ENCODE measurements around the gene LTB4R. TPM values are rescaled to one million over a fixed set of nuclear protein-coding genes. Genes with fewer than 3 reads are reported as not detected.

The LTB4R gene
- total and polyA plus RNA-seq, 9 of the 15 experiments (the other 6 are each of a cell fraction or from before 2014, with no cell fraction given) = 0.38 to 10.5 (median 2.8) TPM

DNA sequence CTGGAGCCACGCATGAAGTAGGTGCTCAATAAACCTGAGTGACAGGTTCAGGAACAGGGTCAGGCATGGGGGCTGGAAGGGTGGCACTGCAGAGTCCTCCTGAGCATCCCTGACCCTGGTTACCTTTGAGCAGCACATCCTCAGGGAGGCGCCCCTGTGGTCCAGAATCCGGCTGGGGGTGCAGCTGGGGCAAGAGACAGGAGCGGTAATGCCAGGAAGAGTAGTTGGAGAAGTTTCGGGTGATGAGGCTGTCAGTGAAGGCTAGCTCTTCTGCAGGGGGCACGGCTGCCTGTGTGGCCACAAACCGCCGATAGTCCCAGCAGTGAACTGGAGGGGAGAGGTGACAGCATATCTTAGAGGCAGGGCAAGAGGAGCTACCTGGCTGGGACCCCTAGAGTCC is 41.9 kb upstream of the LTB4R start:
- Histone ChIP-seq H3K27ac (ENCODE audit: extremely low read depth, low read depth, low read length) (no peak overlapping the region), H3K4me1 (replicated peaks in 1 of 2; ENCODE audit: control insufficient read depth in 2 of 2, insufficient read depth in 2 of 2, low read length in 2 of 2) (peaks cover 17 to 22% of the 10 kb centered on the region in 2 experiments; a peak in 4 of 5 replicates), H2AFZ (ENCODE audit: low read depth, low read length) (no peak overlapping the region), H3K27me3 (ENCODE audit: control insufficient read depth in 2 of 2, insufficient read depth in 2 of 2, low read length in 2 of 2) (no peaks in the 10 kb centered on the region), H3K36me3 (ENCODE audit: control insufficient read depth, insufficient read depth, low read length) (no peaks in the 10 kb centered on the region), H3K9me1 (ENCODE audit: control insufficient read depth, insufficient read depth, low read length) (no peaks in the 10 kb centered on the region), H3K9ac (ENCODE audit: insufficient read depth in 1 of 2, low read depth in 2 of 2, low read length in 2 of 2) (no peak overlapping the region), H3K79me2 (ENCODE audit: control insufficient read depth, insufficient read depth, low read length) (peaks cover 9% of the 10 kb centered on the region; the same call in 1 of the 3 replicates), H3K4me3 (no peak overlapping the region), H4K20me1 (replicated peaks; ENCODE audit: control insufficient read depth, insufficient read depth, low read length) (no peaks in the 10 kb centered on the region; the same call in 1 of the 2 replicates), H3K4me2 (ENCODE audit: insufficient read depth, low read length) (no peak overlapping the region), H3K9me3 (replicated peaks; ENCODE audit: control insufficient read depth, insufficient read depth, low read depth, low read length) (no peaks in the 10 kb centered on the region)
- TF ChIP-seq NR2C2 (CRISPR knock-in tag; IDR thresholded peaks at IDR 0.05) (no peak), NR2C2 (tag; IDR thresholded peaks at IDR 0.05) (no peak), OTX1 (CRISPR knock-in tag; IDR thresholded peaks at IDR 0.05) (no peak), ZNF282 (CRISPR knock-in tag; IDR thresholded peaks at IDR 0.05) (no peak), KAT7 (CRISPR knock-in tag; IDR thresholded peaks at IDR 0.05; ENCODE audit: borderline replicate concordance) (no peak), THRAP3 (IDR thresholded peaks at IDR 0.05; ENCODE audit: borderline replicate concordance) (no peak), KLF10 (CRISPR knock-in tag; IDR thresholded peaks at IDR 0.05) (no peak), DDX20 (tag; IDR thresholded peaks at IDR 0.05; ENCODE audit: low read depth) (no peak), SAP30 (IDR thresholded peaks at IDR 0.05; ENCODE audit: borderline replicate concordance, insufficient read depth, low read depth, low read length, poor library complexity, severe bottlenecking) (no peak)
- TF ChIP-seq, protein P1, sequence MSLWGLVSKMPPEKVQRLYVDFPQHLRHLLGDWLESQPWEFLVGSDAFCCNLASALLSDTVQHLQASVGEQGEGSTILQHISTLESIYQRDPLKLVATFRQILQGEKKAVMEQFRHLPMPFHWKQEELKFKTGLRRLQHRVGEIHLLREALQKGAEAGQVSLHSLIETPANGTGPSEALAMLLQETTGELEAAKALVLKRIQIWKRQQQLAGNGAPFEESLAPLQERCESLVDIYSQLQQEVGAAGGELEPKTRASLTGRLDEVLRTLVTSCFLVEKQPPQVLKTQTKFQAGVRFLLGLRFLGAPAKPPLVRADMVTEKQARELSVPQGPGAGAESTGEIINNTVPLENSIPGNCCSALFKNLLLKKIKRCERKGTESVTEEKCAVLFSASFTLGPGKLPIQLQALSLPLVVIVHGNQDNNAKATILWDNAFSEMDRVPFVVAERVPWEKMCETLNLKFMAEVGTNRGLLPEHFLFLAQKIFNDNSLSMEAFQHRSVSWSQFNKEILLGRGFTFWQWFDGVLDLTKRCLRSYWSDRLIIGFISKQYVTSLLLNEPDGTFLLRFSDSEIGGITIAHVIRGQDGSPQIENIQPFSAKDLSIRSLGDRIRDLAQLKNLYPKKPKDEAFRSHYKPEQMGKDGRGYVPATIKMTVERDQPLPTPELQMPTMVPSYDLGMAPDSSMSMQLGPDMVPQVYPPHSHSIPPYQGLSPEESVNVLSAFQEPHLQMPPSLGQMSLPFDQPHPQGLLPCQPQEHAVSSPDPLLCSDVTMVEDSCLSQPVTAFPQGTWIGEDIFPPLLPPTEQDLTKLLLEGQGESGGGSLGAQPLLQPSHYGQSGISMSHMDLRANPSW (CRISPR knock-in tag; IDR thresholded peaks at IDR 0.05) = no peak
- TF ChIP-seq, protein P2, sequence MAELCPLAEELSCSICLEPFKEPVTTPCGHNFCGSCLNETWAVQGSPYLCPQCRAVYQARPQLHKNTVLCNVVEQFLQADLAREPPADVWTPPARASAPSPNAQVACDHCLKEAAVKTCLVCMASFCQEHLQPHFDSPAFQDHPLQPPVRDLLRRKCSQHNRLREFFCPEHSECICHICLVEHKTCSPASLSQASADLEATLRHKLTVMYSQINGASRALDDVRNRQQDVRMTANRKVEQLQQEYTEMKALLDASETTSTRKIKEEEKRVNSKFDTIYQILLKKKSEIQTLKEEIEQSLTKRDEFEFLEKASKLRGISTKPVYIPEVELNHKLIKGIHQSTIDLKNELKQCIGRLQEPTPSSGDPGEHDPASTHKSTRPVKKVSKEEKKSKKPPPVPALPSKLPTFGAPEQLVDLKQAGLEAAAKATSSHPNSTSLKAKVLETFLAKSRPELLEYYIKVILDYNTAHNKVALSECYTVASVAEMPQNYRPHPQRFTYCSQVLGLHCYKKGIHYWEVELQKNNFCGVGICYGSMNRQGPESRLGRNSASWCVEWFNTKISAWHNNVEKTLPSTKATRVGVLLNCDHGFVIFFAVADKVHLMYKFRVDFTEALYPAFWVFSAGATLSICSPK (IDR thresholded peaks at IDR 0.05; ENCODE audit: borderline replicate concordance) = no peak
- TF ChIP-seq, protein P3, sequence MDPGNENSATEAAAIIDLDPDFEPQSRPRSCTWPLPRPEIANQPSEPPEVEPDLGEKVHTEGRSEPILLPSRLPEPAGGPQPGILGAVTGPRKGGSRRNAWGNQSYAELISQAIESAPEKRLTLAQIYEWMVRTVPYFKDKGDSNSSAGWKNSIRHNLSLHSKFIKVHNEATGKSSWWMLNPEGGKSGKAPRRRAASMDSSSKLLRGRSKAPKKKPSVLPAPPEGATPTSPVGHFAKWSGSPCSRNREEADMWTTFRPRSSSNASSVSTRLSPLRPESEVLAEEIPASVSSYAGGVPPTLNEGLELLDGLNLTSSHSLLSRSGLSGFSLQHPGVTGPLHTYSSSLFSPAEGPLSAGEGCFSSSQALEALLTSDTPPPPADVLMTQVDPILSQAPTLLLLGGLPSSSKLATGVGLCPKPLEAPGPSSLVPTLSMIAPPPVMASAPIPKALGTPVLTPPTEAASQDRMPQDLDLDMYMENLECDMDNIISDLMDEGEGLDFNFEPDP (CRISPR knock-in tag; IDR thresholded peaks at IDR 0.05) = no peak
- DNase-seq (ENCODE audit: extremely low read depth in 1 of 4, low spot score in 3 of 4) (no peak), ATAC-seq (no peak), FAIRE-seq (no peak)
- in situ Hi-C loops (cut with MboI) (no loop called here), intact Hi-C loops (cut with micrococcal nuclease) (no loop called here)
- CTCF ChIA-PET (ENCODE audit: low intra/inter-chr PET ratio) = no interaction called here
- no TSS peak for BruUV-seq (replicated peaks)
- POLR2A ChIA-PET = interaction anchor here (0.7 to 1.2 kb wide), 4 partner anchors 8 to 28 kb away, joined by 3 to 4 read pairs (median 4); partner anchors contain the start of gene TINF2
- WGBS (ENCODE audit: insufficient coverage, low coverage, missing lambda C conversion rate) = 81% methylated on average over 4 of the region's 8 CpGs

Measured in K562 (cell line).